Right lobe of liver (tissue), 6 donors: ENCODE results near the gene PKP4. TPM values are rescaled to one million over a fixed set of nuclear protein-coding genes. Genes with fewer than 3 reads are reported as not detected.

Source experiments
- ATAC-seq, 4 donors: fragments of 200-7000 bp; cut with Tn5 transposase; one replicate each; pipeline ENCODE4 v1.9.1; 2020; ENCODE audit warnings: mild to moderate bottlenecking in 4 of 4, moderate library complexity in 4 of 4
- DNase-seq, 3 donors: peaks; one replicate each; pipeline ENCODE4 v3.0.0-alpha.2; 2020
- H3K27ac ChIP-seq, 3 donors: fragments of 200-600 bp; one replicate each; pipeline ENCODE4 v1.8.0; 2022
- H3K27me3 ChIP-seq, 2 donors: fragments of 200-600 bp; one replicate each; pipeline ENCODE4 v1.8.0; 2022
- H3K36me3 ChIP-seq, 4 donors: fragments of 200-600 bp; sonication (generic) in 1 of 4; one replicate each; pipeline versions ENCODE4 v1.5.1 to v1.8.0; 2017 to 2022; ENCODE audit warnings: control low read depth in 1 of 4
- H3K4me1 ChIP-seq, 4 donors: fragments of 200-600 bp; sonication (generic) in 1 of 4; one replicate each; pipeline versions ENCODE4 v1.5.1 to v1.8.0; 2017 to 2022; ENCODE audit warnings: control low read depth in 1 of 4
- H3K4me3 ChIP-seq, 3 donors: fragments of 200-600 bp; one replicate each; pipeline ENCODE4 v1.8.0; 2022
- H3K9me3 ChIP-seq, 4 donors: fragments of 200-600 bp; sonication (generic) in 1 of 4; one replicate each; pipeline versions ENCODE4 v1.5.1 to v1.8.0; 2017 to 2022; ENCODE audit warnings: control low read depth in 1 of 4
- POLR2A ChIP-seq: fragments of 450-650 bp; IDR thresholded peaks from one replicate; pipeline ENCODE4 v1.6.1; 2017; ENCODE audit warnings: antibody characterized with exemption, mild to moderate bottlenecking
- WGBS: methylation state at CpG from one replicate; pipeline ENCODE4 v1.1.6; 2018; ENCODE audit warnings: low coverage, low lambda C conversion rate; ENCODE audit not compliant: insufficient coverage; ENCODE audit errors: missing lambda C conversion rate; 5-methylcytosine and 5-hydroxymethylcytosine counted together
- intact Hi-C, 2 donors: fragments of 100-400 bp; cut with DNase I; formaldehyde crosslinking; loops; one replicate each; pipeline versions ENCODE4 v1.11.2 to v1.14.1; 2022
- total RNA-seq, 6 experiments: library from RNA; depleted of rRNA in 2 of 6; stranded (reverse); fragments of >200 nt in 2 of 6; fragmentation: NEBNext Ultra II Directional in 3 of 6; extraction: Animal tissue kit (Norgen Biotek cat#: 25700) in 3 of 6; gene quantifications; one replicate each; pipeline versions ENCODE4 v1.1.0 to v1.2.4, GENCODE V29; 2016 to 2023
- TF ChIP-seq, protein P1 (sequence below), 4 donors: fragments of 200-600 bp in 3 of 4; fragments of 450-650 bp in 1 of 4; IDR thresholded peaks; one replicate each; pipeline versions ENCODE4 v1.5.1 to v1.8.0; 2016 to 2022; ENCODE audit warnings: antibody characterized with exemption in 4 of 4, mild to moderate bottlenecking in 2 of 4
- donor health status: DM: no; HTN: yes; CAD: no.
- donor health status: DM: no; HTN: no; CAD: no.
- donor health status: DM: no; HTN: no; CAD: no.
- donor health status: DM: no; HTN: yes; CAD: no.
- donor health status: DM: no; HTN: yes; CAD: no.

Gene PKP4
- total RNA-seq, 6 experiments from 2014 or later, result 27.2 to 41.6 (median 33.2) TPM

DNA sequence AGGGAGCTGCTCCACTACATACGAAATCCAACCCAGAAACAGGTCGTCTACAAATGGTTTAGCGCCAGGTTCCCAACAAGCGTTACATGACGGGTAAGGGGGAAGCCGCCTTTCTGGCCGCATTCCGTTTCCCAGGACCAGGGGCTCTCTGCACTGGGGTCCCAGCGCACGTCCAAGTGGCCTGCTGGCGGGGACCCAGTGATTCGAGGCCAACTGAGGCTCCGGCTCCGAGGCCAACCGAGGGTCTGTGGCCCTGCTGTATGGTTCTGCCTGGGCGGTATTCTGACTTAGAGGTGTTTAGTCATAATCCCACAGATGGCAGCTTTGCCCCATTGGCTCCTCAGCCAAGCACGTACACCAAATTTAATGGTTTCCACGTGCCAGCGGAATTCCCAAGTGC is 127.2 kb downstream of the PKP4 start:
- Histone ChIP-seq H3K27me3 (no peaks in the 10 kb centered on the region), H3K9me3 (no peaks in the 10 kb centered on the region), H3K4me3 (no peak overlapping the region), H3K36me3 (peaks cover 0 to 2% (median 0%) of the 10 kb centered on the region in 4 donors), H3K27ac (no peak overlapping the region), H3K4me1 (no peaks in the 10 kb centered on the region)
- intact Hi-C loops, result no loop called here
- DNase-seq (no peak), ATAC-seq (no peak)
- TF ChIP-seq POLR2A, result no peak
- TF ChIP-seq, protein P1, sequence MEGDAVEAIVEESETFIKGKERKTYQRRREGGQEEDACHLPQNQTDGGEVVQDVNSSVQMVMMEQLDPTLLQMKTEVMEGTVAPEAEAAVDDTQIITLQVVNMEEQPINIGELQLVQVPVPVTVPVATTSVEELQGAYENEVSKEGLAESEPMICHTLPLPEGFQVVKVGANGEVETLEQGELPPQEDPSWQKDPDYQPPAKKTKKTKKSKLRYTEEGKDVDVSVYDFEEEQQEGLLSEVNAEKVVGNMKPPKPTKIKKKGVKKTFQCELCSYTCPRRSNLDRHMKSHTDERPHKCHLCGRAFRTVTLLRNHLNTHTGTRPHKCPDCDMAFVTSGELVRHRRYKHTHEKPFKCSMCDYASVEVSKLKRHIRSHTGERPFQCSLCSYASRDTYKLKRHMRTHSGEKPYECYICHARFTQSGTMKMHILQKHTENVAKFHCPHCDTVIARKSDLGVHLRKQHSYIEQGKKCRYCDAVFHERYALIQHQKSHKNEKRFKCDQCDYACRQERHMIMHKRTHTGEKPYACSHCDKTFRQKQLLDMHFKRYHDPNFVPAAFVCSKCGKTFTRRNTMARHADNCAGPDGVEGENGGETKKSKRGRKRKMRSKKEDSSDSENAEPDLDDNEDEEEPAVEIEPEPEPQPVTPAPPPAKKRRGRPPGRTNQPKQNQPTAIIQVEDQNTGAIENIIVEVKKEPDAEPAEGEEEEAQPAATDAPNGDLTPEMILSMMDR (IDR thresholded peaks at IDR 0.05), result no peak
- 97% methylated on average over 13 of the region's 19 CpGs for WGBS

DNA sequence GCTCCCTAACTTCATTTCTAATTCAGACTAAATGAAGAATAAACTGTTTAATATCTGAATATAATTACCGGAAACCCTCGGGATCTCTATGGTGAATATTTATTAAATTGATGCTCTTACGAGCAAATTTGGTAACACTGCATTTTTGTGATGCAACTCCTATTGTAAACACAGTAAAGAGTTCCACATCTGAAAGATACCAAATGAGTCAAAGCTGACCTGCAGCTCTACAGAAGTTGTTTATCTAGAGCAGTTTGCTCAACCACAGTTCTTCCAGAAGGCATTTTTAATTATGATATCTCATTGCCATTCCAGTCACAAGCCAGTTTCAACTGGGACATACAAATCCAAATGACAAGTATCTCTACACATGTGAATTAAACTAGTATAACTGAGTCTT is 129.7 kb downstream of the PKP4 start:
- Histone ChIP-seq H3K4me1 (no peaks in the 10 kb centered on the region), H3K27me3 (no peaks in the 10 kb centered on the region), H3K4me3 (no peak overlapping the region), H3K27ac (no peak overlapping the region), H3K36me3 (peaks cover 0 to 2% (median 0%) of the 10 kb centered on the region in 4 donors), H3K9me3 (no peaks in the 10 kb centered on the region)
- DNase-seq (no peak), ATAC-seq (peak; percentile 72 to 97 (median 82))
- intact Hi-C loops, result no loop called here
- WGBS, result 14% methylated on average over 3 of the region's 3 CpGs
- no peak for TF ChIP-seq POLR2A
- TF ChIP-seq, protein P1 (IDR thresholded peaks at IDR 0.05), result no peak

DNA sequence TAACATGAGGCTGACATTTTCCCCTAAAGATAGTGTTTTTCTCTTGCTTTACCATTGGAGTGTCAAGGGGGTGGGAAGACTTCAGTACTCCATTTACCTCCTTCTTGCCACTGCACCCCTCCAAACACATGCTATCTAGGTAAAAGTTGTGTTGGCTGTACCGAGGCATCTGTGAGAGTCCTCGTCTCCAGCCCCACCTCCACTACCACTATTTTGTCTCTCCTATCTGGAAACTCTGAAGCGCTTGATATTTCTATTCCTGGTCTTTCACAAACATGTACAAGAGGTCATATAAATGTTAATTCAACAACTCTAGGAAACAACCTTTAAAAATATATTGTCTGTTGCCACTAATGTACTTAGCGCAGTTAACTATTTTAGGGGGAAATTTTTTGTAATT is 132.6 kb downstream of the PKP4 start:
- WGBS, result 100% methylated on average over 4 of the region's 4 CpGs
- Histone ChIP-seq H3K36me3 (no peaks in the 10 kb centered on the region), H3K27me3 (no peaks in the 10 kb centered on the region), H3K4me1 (no peaks in the 10 kb centered on the region), H3K9me3 (no peaks in the 10 kb centered on the region), H3K27ac (no peak overlapping the region), H3K4me3 (no peak overlapping the region)
- intact Hi-C loops, result no loop called here
- ATAC-seq (no peak), DNase-seq (no peak)
- TF ChIP-seq, protein P1 (IDR thresholded peaks at IDR 0.05), result no peak
- TF ChIP-seq POLR2A, result no peak

DNA sequence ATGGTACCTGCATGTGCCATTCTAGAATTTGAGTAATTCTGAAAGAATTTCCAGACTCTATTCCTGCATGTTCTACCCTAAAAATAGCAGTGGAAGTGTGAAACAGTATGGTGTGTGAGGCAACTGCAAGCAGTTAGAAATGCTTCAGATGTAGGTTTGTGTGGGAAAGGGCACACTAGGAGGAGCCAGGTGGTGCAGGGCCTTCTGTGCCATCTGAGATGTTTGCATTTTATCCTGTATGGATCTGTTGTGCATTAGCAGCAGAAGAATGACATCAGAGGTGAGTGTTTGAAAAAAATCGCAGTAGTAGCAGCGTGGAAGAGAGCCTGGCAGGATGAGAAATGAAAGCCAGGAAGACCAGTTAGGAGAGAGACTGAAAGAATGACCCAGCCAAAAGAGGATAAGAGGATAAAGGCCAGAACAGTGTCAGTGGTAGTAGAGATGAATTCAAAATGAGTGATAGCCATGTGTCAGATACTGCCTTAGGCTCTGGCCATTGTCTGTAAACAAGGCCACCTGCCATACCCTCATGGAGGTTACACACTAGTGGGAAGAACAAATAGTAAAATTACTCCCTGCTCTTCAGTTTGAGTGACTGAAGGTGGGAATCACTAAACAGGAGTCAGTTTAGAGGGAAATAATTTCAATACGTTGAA is 142.2 kb downstream of the PKP4 start:
- Histone ChIP-seq H3K36me3 (no peaks in the 10 kb centered on the region), H3K27ac (peak overlapping the region in 1 of 3 donors; percentile 18), H3K4me1 (no peaks in the 10 kb centered on the region), H3K9me3 (no peaks in the 10 kb centered on the region), H3K4me3 (no peak overlapping the region), H3K27me3 (no peaks in the 10 kb centered on the region)
- intact Hi-C loops, result no loop called here
- 71% methylated on average over 3 of the region's 3 CpGs for WGBS
- no peak for ATAC-seq
- no peak for TF ChIP-seq POLR2A
- TF ChIP-seq, protein P1 (IDR thresholded peaks at IDR 0.05), result no peak
- DNase-seq, result no peak

DNA sequence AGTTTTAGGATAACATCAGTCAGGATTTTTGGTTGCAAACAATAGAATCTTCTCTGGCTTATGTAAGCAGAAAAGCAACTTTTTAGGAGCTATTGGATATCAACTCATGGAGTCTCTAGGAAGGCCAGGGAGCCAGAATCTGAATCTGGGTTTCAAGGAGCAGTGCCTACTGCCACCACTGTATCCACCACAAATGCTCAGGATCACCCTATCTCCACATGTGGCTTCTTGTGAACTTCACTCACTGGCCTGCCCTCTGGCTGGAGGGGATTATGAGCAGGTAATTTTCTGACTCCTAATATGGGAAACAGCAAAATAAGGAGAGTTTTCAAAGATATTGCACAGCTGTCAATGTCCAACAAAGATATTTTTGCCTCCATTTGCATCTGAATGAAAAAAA is 142.9 kb downstream of the PKP4 start:
- Histone ChIP-seq H3K4me3 (no peak overlapping the region), H3K27me3 (no peaks in the 10 kb centered on the region), H3K27ac (peak overlapping the region in 1 of 3 donors; percentile 18), H3K36me3 (no peaks in the 10 kb centered on the region), H3K4me1 (no peaks in the 10 kb centered on the region), H3K9me3 (no peaks in the 10 kb centered on the region)
- TF ChIP-seq, protein P1 (IDR thresholded peaks at IDR 0.05), result no peak
- no peak for TF ChIP-seq POLR2A
- ATAC-seq (no peak), DNase-seq (no peak)
- intact Hi-C loops, result no loop called here
